ENCODE measurements around the gene HPS1.

DNA sequence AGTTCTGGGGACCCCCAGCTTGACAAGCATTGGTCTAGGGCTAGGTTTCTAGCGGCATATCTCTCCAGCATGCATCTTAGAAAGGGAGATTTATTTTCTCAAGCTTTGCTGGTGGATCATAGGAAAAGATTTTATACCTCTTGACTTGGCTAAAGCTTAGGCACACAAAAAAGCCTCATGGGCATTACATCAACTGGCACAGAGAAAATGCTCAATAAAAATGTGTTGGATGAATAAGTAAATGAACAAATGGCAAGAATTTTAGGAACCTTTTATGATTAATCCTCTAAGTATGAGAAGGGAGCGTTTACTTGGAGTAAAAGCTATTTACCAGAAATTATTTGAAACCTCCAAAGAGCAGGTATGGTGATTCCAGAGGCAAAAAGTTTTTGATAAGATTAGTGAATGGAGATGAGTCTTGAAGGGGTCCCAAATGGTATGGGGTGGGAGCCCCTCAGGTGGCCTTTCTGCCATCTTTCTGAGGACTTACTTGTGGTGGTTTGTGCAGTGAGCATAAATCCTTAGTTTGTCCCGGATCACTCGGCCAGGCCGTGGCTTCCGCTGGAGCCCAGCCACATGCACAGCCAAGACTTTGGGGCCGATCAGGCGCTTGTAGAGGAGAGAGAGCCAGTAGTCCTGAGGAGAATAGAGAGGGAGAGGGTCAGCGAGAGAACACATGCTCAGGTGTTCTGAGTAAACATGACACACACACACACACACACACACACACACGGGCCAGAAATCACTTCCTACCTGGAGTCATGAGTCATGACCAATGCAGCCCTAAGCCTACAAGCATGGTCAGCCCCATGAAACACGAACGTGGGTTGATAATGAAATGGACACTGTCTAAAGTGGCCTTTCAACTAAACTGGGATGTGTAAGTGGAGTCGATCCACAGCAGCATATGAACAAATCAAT, 43.1 kb upstream of the HPS1 start:
- TF ChIP-seq, protein P1, sequence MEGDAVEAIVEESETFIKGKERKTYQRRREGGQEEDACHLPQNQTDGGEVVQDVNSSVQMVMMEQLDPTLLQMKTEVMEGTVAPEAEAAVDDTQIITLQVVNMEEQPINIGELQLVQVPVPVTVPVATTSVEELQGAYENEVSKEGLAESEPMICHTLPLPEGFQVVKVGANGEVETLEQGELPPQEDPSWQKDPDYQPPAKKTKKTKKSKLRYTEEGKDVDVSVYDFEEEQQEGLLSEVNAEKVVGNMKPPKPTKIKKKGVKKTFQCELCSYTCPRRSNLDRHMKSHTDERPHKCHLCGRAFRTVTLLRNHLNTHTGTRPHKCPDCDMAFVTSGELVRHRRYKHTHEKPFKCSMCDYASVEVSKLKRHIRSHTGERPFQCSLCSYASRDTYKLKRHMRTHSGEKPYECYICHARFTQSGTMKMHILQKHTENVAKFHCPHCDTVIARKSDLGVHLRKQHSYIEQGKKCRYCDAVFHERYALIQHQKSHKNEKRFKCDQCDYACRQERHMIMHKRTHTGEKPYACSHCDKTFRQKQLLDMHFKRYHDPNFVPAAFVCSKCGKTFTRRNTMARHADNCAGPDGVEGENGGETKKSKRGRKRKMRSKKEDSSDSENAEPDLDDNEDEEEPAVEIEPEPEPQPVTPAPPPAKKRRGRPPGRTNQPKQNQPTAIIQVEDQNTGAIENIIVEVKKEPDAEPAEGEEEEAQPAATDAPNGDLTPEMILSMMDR (IDR thresholded peaks at IDR 0.05), result no peak
- no peak for TF ChIP-seq POLR2A (IDR thresholded peaks at IDR 0.05)
